ENCODE measurements around the gene CAMK2A. TPM values are rescaled to one million over a fixed set of nuclear protein-coding genes. Genes with fewer than 3 reads are reported as not detected.

CAMK2A gene
- total RNA-seq, 4 donors from 2014 or later = 1.2 TPM; not detected in 3

DNA sequence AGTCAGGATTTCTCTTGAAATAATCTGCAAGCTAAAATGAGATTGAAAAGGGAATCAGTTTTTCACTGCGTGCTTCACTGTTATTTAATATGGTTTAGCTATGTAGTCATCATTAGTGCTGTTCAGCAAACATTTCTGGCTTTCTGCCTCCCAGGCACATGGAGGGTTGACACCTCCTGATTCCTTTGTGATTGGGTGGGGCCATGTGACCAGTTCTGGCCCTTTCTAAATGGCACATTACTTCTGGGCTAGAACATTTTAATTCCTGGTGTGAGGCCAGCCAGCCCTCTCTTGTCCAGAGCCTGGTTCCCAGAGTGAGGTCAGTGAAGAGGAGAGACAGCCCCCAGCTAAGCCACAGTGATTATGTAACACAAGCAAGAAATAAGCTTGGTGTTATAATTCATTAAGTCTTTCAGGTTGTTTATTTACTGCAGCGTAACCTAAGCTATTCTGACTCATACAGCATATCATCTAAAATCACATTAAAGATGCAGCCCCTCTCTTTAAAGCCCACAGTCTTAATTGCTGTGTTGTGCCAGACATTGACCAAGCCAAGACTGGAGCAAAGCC is 30.6 kb upstream of the CAMK2A start:
- H3K27me3 ChIP-seq = no peaks in the 10 kb centered on the region
- no peaks in the 10 kb centered on the region for H3K4me1 ChIP-seq
- no peak for TF ChIP-seq POLR2A (IDR thresholded peaks at IDR 0.05)
- TF ChIP-seq, protein P1, sequence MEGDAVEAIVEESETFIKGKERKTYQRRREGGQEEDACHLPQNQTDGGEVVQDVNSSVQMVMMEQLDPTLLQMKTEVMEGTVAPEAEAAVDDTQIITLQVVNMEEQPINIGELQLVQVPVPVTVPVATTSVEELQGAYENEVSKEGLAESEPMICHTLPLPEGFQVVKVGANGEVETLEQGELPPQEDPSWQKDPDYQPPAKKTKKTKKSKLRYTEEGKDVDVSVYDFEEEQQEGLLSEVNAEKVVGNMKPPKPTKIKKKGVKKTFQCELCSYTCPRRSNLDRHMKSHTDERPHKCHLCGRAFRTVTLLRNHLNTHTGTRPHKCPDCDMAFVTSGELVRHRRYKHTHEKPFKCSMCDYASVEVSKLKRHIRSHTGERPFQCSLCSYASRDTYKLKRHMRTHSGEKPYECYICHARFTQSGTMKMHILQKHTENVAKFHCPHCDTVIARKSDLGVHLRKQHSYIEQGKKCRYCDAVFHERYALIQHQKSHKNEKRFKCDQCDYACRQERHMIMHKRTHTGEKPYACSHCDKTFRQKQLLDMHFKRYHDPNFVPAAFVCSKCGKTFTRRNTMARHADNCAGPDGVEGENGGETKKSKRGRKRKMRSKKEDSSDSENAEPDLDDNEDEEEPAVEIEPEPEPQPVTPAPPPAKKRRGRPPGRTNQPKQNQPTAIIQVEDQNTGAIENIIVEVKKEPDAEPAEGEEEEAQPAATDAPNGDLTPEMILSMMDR (IDR thresholded peaks at IDR 0.05) = no peak
- H3K4me3 ChIP-seq = no peak overlapping the region
- DNase-seq = peak in 2 of 3 donors; percentile 20 to 72
- no peaks in the 10 kb centered on the region for H3K36me3 ChIP-seq
- no peaks in the 10 kb centered on the region for H3K9me3 ChIP-seq
- H3K27ac ChIP-seq = no peak overlapping the region

DNA sequence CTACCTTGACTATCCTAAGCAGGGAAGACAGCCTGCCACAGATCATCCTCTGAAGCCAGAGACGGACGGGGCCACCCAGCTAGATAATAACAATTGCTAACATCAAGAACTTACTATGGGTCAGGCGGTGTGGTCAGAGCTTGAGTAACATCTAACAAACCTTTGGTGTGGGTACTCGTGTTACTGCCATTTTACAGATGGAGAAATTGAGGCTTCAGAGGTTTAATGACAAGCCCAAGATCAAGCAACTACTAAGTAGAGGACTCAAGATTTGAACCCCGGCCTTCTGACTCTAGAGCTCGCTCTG is 29.9 kb upstream of the CAMK2A start:
- no peaks in the 10 kb centered on the region for H3K9me3 ChIP-seq
- H3K4me1 ChIP-seq = no peaks in the 10 kb centered on the region
- no peak for DNase-seq
- H3K36me3 ChIP-seq = no peaks in the 10 kb centered on the region
- H3K27me3 ChIP-seq = no peaks in the 10 kb centered on the region
- no peak overlapping the region for H3K27ac ChIP-seq
- no peak overlapping the region for H3K4me3 ChIP-seq
- TF ChIP-seq POLR2A (IDR thresholded peaks at IDR 0.05) = no peak
- TF ChIP-seq, protein P1 (IDR thresholded peaks at IDR 0.05) = no peak

DNA sequence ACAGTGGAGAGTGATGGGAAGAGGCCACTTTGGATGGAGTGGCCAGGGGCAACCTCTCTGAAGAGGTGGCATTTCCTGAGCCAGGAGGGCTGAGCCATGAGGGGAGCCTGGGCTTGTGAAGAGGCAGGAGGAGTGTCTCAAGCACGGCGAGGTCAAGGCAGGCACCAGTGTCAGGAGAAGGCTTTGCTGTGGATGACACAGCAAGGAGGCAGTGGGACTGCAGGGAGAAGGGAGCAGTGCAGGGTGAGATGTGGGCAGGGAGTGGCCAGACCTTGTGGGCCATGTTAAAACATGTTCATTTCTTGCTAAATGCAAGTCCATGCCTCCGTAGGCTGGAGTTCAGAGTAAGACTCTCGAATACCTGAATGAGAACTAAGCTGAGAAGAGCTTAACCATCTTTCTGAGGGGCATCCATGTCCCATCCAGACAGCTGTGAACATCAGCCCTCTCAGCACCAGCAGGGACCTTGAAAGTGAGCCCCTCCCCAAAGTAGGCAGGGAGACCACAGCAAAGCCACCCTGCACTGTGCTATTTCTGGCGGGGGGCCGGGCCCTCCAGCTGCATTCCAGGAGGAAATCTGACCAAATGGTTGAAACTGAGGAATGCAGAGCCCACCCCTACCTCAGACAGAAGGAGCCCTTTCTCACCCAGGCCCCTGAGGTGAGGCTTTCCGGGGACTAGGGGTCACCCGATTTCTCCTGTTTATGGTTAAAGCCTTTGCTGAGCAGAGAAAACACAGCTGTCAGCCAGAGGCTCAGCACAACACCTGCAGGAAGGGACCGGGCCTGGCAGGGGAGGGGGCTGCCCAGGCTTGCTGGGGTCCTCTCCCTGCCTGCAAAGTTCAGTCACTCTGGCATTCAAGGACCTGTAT is 29.3 kb upstream of the CAMK2A start:
- TF ChIP-seq, protein P1 (IDR thresholded peaks at IDR 0.05) = no peak
- TF ChIP-seq POLR2A (IDR thresholded peaks at IDR 0.05) = no peak
- Histone ChIP-seq H3K27ac (no peak overlapping the region), H3K4me3 (no peak overlapping the region), H3K36me3 (no peaks in the 10 kb centered on the region), H3K4me1 (no peaks in the 10 kb centered on the region), H3K9me3 (no peaks in the 10 kb centered on the region), H3K27me3 (no peaks in the 10 kb centered on the region)
- no peak for DNase-seq

- no peak for TF ChIP-seq POLR2A (IDR thresholded peaks at IDR 0.05)
- TF ChIP-seq, protein P1 (IDR thresholded peaks at IDR 0.05) = no peak
- H3K36me3 ChIP-seq = no peaks in the 10 kb centered on the region
- no peaks in the 10 kb centered on the region for H3K9me3 ChIP-seq
- peak overlapping the region in 1 of 4 donors; percentile 18 for H3K27ac ChIP-seq
- no peak overlapping the region for H3K4me3 ChIP-seq
- no peaks in the 10 kb centered on the region for H3K4me1 ChIP-seq
- DNase-seq = no peak
- no peaks in the 10 kb centered on the region for H3K27me3 ChIP-seq
These were observed 27.8 kb upstream of the CAMK2A start for GRCh38 chr5:150317048-150318003.

- TF ChIP-seq, protein P1 (IDR thresholded peaks at IDR 0.05) = no peak
- no peak for DNase-seq
- H3K36me3 ChIP-seq = no peaks in the 10 kb centered on the region
- no peak overlapping the region for H3K27ac ChIP-seq
- H3K4me3 ChIP-seq = no peak overlapping the region
- no peaks in the 10 kb centered on the region for H3K9me3 ChIP-seq
- no peaks in the 10 kb centered on the region for H3K4me1 ChIP-seq
- no peaks in the 10 kb centered on the region for H3K27me3 ChIP-seq
These were observed 26.7 kb upstream of the CAMK2A start for GRCh38 chr5:150316320-150316719.

Measured in Peyer's patch (tissue), 4 donors.